Panc1 (cell line): ENCODE results near the gene PAX1. TPM values are rescaled to one million over a fixed set of nuclear protein-coding genes. Genes with fewer than 3 reads are reported as not detected.

ENCODE experiments used
- ATAC-seq: fragments of 200-7000 bp; cut with Tn5 transposase; 2 replicates; pipeline ENCODE4 v1.9.1; 2020; ENCODE audit warnings: mild to moderate bottlenecking, moderate library complexity
- BruUV-seq: library from RNA; stranded (reverse); fragments of 400-500 nt; replicated peaks from 2 replicates; lab custom pipeline; 2021; lab: Mats Ljungman, UMichigan
- CTCF ChIA-PET: fragments of 300-600 bp; sonication (Branson Sonifier 250); formaldehyde crosslinking; loops from one replicate; lab custom pipeline; 2022; ENCODE audit warnings: antibody characterized with exemption; lab: Charles Lee
- POLR2A ChIA-PET: fragments of 300-600 bp; sonication (Branson Sonifier 250); formaldehyde crosslinking; loops from one replicate; lab custom pipeline; 2022; ENCODE audit warnings: antibody characterized with exemption; lab: Charles Lee
- DNase-seq: peaks from one replicate; pipeline ENCODE4 v3.0.0-alpha.2; 2010; ENCODE audit warnings: low read depth, low spot score
- H3K27ac ChIP-seq: 2 replicates; pipeline ENCODE4 v1.5.1; 2011; ENCODE audit warnings: mild to moderate bottlenecking, low read length, inconsistent platforms
- H3K27me3 ChIP-seq: fragments of 200-500 bp; sonication (Bioruptor generic); 2 replicates; pipeline ENCODE4 v1.6.0; 2014; ENCODE audit warnings: low read length, inconsistent platforms; ENCODE audit not compliant: control insufficient read depth, insufficient read depth
- H3K36me3 ChIP-seq: fragments of 200-500 bp; sonication (Bioruptor generic); 2 replicates; pipeline ENCODE4 v1.5.1; 2014; ENCODE audit warnings: inconsistent platforms, mild to moderate bottlenecking, low read length, moderate library complexity; ENCODE audit not compliant: control insufficient read depth, insufficient read depth
- H3K4me1 ChIP-seq: 2 replicates; pipeline ENCODE4 v1.5.1; 2011; ENCODE audit warnings: inconsistent platforms, mild to moderate bottlenecking, low read length, moderate library complexity; ENCODE audit not compliant: control insufficient read depth, insufficient read depth
- H3K4me3 ChIP-seq, 2 experiments: 2 replicates each; pipeline ENCODE4 v1.5.1; 2011 to 2012; ENCODE audit warnings: low read depth in 2 of 2, low read length in 2 of 2, mild to moderate bottlenecking in 2 of 2, inconsistent platforms in 1 of 2, moderate library complexity in 1 of 2
- H3K9me3 ChIP-seq: fragments of 200-500 bp; sonication (Bioruptor generic); 2 replicates; pipeline ENCODE4 v1.5.1; 2014; ENCODE audit warnings: low read depth, mild to moderate bottlenecking, inconsistent platforms, low read length, moderate library complexity; ENCODE audit not compliant: control insufficient read depth, insufficient read depth
- POLR2AphosphoS5 ChIP-seq: IDR thresholded peaks from 2 replicates; pipeline ENCODE4 v1.6.1; 2012; ENCODE audit warnings: mild to moderate bottlenecking, low read depth, low read length, moderate library complexity
- SIN3A ChIP-seq: IDR thresholded peaks from 2 replicates; pipeline ENCODE4 v1.6.1; 2012; ENCODE audit warnings: low read depth, mild to moderate bottlenecking, low read length, moderate library complexity, borderline replicate concordance; ENCODE audit not compliant: insufficient read depth
- TCF7L2 ChIP-seq: IDR thresholded peaks from 2 replicates; pipeline ENCODE4 v1.6.1; 2011; ENCODE audit warnings: mild to moderate bottlenecking, low read depth, low read length, inconsistent platforms
- in situ Hi-C: cut with HindIII; loops from 2 replicates; pipeline ENCODE4 v1.10.0; 2016; ENCODE audit warnings: low sequenced_read_pairs, low pct_unique_long_range_greater_than_20kb
- intact Hi-C: fragments of 100-400 bp; cut with micrococcal nuclease; formaldehyde crosslinking; loops from one replicate; pipeline ENCODE4 v1.10.0; 2022; ENCODE audit not compliant: unreplicated experiment
- total RNA-seq: library from RNA; stranded (reverse); gene quantifications from one replicate; pipeline ENCODE4 v1.2.1, GENCODE V29; 2021; ENCODE audit not compliant: unreplicated experiment
- TF ChIP-seq, protein P1 (sequence below): fragments of 450-650 bp; IDR thresholded peaks from 2 replicates; pipeline ENCODE4 v1.5.1; 2017; ENCODE audit warnings: mild to moderate bottlenecking
- TF ChIP-seq, protein P2 (sequence below), 2 experiments: IDR thresholded peaks; 2 replicates each; pipeline ENCODE4 v1.6.1; 2011 to 2012; ENCODE audit warnings: low read depth in 2 of 2, control low read depth in 1 of 2, low read length in 1 of 2, mild to moderate bottlenecking in 1 of 2, moderate library complexity in 1 of 2; ENCODE audit not compliant: insufficient read depth in 1 of 2

PAX1 gene
- total RNA-seq, 1 experiment from 2014 or later: not detected

DNA sequence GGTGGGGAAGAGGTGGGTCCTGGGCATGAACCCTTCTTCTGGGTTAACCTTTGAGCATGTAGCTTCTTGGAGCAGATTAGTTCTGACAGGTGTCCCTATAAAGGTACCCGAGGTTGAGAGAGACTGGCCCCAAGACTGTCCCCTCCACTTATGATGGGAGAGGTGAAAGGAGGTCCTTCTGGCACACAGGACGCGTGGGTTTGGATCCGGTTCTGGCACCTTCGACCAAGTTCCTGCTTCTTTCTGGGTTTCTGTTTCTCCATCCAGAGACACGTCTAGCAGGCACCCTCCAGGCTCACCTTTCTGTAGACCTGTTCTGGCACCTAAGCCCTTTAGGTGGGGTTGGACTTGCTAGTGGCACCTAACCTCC lies 4.1 kb downstream of the PAX1 start:
- POLR2A ChIA-PET: no interaction called here
- H3K4me1 ChIP-seq: no peaks in the 10 kb centered on the region
- TF ChIP-seq TCF7L2 (no peak), POLR2AphosphoS5 (no peak), SIN3A (no peak)
- TF ChIP-seq, protein P1, sequence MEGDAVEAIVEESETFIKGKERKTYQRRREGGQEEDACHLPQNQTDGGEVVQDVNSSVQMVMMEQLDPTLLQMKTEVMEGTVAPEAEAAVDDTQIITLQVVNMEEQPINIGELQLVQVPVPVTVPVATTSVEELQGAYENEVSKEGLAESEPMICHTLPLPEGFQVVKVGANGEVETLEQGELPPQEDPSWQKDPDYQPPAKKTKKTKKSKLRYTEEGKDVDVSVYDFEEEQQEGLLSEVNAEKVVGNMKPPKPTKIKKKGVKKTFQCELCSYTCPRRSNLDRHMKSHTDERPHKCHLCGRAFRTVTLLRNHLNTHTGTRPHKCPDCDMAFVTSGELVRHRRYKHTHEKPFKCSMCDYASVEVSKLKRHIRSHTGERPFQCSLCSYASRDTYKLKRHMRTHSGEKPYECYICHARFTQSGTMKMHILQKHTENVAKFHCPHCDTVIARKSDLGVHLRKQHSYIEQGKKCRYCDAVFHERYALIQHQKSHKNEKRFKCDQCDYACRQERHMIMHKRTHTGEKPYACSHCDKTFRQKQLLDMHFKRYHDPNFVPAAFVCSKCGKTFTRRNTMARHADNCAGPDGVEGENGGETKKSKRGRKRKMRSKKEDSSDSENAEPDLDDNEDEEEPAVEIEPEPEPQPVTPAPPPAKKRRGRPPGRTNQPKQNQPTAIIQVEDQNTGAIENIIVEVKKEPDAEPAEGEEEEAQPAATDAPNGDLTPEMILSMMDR: no peak
- TF ChIP-seq, protein P2, sequence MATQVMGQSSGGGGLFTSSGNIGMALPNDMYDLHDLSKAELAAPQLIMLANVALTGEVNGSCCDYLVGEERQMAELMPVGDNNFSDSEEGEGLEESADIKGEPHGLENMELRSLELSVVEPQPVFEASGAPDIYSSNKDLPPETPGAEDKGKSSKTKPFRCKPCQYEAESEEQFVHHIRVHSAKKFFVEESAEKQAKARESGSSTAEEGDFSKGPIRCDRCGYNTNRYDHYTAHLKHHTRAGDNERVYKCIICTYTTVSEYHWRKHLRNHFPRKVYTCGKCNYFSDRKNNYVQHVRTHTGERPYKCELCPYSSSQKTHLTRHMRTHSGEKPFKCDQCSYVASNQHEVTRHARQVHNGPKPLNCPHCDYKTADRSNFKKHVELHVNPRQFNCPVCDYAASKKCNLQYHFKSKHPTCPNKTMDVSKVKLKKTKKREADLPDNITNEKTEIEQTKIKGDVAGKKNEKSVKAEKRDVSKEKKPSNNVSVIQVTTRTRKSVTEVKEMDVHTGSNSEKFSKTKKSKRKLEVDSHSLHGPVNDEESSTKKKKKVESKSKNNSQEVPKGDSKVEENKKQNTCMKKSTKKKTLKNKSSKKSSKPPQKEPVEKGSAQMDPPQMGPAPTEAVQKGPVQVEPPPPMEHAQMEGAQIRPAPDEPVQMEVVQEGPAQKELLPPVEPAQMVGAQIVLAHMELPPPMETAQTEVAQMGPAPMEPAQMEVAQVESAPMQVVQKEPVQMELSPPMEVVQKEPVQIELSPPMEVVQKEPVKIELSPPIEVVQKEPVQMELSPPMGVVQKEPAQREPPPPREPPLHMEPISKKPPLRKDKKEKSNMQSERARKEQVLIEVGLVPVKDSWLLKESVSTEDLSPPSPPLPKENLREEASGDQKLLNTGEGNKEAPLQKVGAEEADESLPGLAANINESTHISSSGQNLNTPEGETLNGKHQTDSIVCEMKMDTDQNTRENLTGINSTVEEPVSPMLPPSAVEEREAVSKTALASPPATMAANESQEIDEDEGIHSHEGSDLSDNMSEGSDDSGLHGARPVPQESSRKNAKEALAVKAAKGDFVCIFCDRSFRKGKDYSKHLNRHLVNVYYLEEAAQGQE (IDR thresholded peaks at IDR 0.05; ENCODE audit: insufficient read depth in 1 of 2, low read depth in 2 of 2, low read length in 1 of 2): no peak
- no peak for ATAC-seq
- H3K27ac ChIP-seq: no peak overlapping the region
- CTCF ChIA-PET: no interaction called here
- in situ Hi-C loops (no loop called here), intact Hi-C loops (no loop called here)
- no peak overlapping the region for H3K4me3 ChIP-seq
- no peak for DNase-seq
- H3K9me3 ChIP-seq: no peaks in the 10 kb centered on the region
- no TSS peak for BruUV-seq
- H3K36me3 ChIP-seq: no peaks in the 10 kb centered on the region
- no peaks in the 10 kb centered on the region for H3K27me3 ChIP-seq

DNA sequence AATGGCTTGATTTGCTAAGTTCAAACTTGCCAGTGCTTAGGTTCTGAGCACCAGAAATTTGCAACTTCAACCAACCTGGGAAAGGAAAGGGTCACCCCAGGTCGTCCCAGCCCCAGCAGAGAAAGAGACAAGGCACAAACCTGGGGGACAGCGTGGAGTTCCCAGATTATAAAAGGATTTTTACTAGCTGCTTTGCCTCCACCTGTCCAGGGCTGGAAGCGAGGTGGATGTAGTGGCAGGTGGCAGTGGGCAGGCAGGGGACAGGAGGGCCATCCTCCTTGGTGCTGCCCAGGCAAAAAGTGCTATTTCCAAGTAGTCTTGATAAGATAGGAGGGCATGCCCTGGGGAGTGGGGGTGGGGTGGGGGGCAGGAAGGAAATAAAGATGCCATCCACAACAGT lies 4.9 kb downstream of the PAX1 start:
- DNase-seq (no peak), ATAC-seq (no peak)
- BruUV-seq: no TSS peak
- Histone ChIP-seq H3K4me3 (no peak overlapping the region), H3K9me3 (no peaks in the 10 kb centered on the region), H3K27me3 (no peaks in the 10 kb centered on the region; the same call in 1 of the 2 replicates), H3K36me3 (no peaks in the 10 kb centered on the region), H3K27ac (no peak overlapping the region), H3K4me1 (no peaks in the 10 kb centered on the region)
- in situ Hi-C loops: no loop called here
- TF ChIP-seq, protein P2 (IDR thresholded peaks at IDR 0.05; ENCODE audit: insufficient read depth in 1 of 2, low read depth in 2 of 2, low read length in 1 of 2): no peak
- TF ChIP-seq, protein P1: no peak
- TF ChIP-seq POLR2AphosphoS5 (no peak), SIN3A (no peak), TCF7L2 (no peak)
- POLR2A ChIA-PET: no interaction called here
- intact Hi-C loops: no loop called here
- CTCF ChIA-PET: no interaction called here
